ES-I3 (cell line): ENCODE measurements around the gene TENM3.

Source experiments
- H3K36me3 ChIP-seq: 2 replicates; pipeline ENCODE4 v1.6.1; 2013; ENCODE audit warnings: mild to moderate bottlenecking, low read length, control low read depth, moderate library complexity; ENCODE audit not compliant: insufficient read depth
- H3K4me1 ChIP-seq: 2 replicates; pipeline ENCODE4 v1.6.1; 2013; ENCODE audit warnings: mild to moderate bottlenecking, control low read depth, low read length; ENCODE audit not compliant: insufficient read depth
- H3K9ac ChIP-seq: 2 replicates; pipeline ENCODE4 v1.6.1; 2013; ENCODE audit warnings: low read depth, mild to moderate bottlenecking, low read length, moderate library complexity
- H3K9me3 ChIP-seq: 2 replicates; pipeline ENCODE4 v1.6.1; 2013; ENCODE audit warnings: mild to moderate bottlenecking, low read length, moderate library complexity; ENCODE audit not compliant: control insufficient read depth, insufficient read depth

Gene TENM3

DNA sequence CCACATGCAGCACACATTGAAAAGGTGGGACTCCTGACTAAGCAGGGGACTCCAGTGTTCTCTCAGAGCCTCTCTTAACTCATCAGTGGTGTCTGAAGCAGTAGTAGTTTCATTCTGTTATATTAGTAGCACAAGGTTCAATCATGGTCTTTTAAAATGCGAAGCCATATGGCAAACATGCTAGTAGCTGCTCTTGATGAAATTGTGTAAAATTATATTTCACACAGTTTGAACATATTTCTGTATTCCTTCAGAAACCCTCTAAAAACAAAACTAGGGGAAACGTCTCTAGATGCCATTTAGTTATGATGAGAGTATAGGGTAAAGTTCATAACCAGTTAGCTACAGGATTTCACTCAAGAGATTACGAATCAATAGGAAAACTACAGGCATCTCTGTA, 497.1 kb downstream of the TENM3 start:
- H3K9ac ChIP-seq = no peak overlapping the region
- no peaks in the 10 kb centered on the region; the same call in 1 of the 2 replicates for H3K36me3 ChIP-seq
- no peaks in the 10 kb centered on the region for H3K9me3 ChIP-seq
- no peaks in the 10 kb centered on the region for H3K4me1 ChIP-seq

DNA sequence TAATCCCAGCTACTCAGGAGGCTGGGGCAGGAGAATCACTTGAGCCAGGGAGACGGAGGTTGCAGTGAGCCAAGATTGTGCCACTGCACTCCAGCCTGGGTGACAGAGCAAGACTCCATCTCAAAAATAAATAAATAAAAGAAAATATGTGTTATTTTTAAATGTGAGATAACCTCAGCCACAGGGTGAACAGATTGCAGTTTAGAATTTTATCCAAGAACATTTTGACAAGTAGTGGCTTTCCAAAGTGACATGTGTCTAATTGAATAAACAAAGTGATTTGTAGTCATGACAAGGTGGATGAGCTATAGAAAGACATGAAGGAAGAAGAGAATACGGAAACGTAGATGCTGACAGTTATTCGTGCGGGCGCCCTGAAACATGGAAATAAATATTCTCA, 497.9 kb downstream of the TENM3 start:
- no peak overlapping the region for H3K9ac ChIP-seq
- H3K36me3 ChIP-seq = no peaks in the 10 kb centered on the region; the same call in 1 of the 2 replicates
- H3K9me3 ChIP-seq = no peaks in the 10 kb centered on the region
- no peaks in the 10 kb centered on the region for H3K4me1 ChIP-seq

DNA sequence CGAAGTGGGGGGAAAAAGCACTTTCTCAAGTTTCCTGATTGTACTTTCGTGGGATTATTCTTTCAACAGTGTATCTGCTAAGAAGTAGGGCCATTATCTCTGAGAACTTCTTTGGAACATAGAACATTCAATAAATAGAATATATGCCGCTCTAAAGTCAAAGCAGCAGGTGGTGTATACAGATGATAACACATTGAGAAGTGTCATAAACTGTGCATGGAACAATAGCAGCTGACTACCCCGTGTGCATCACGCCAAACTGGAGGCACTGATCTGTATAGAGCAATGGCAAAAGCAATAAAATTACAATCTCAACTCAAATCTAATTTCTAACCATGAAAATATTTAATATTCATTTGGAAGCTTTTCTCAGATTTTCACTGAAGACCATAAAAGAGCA, 498.7 kb downstream of the TENM3 start:
- Histone ChIP-seq H3K4me1 (no peaks in the 10 kb centered on the region), H3K9me3 (no peaks in the 10 kb centered on the region), H3K36me3 (no peaks in the 10 kb centered on the region; the same call in 1 of the 2 replicates), H3K9ac (no peak overlapping the region)

DNA sequence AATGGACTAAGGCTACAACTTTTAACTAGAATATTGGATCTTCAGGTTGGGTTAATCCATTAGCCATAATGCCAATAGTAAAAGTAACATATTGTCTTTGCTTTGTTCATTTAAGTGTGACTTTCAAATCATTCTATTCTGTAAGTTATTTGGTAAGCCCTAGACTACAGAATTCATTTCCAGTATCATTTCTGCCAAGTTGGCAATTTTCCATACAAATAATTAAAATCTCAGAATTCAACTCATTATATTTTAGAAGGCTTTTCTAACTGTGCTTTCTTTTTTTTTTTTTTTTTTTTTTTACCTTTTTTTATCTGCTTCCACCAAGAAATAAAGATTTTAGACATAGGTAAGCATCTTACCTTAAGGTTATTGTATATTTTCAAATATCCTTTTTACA, 500.6 kb downstream of the TENM3 start:
- no peaks in the 10 kb centered on the region for H3K9me3 ChIP-seq
- no peak overlapping the region for H3K9ac ChIP-seq
- no peaks in the 10 kb centered on the region for H3K4me1 ChIP-seq
- H3K36me3 ChIP-seq = no peaks in the 10 kb centered on the region

DNA sequence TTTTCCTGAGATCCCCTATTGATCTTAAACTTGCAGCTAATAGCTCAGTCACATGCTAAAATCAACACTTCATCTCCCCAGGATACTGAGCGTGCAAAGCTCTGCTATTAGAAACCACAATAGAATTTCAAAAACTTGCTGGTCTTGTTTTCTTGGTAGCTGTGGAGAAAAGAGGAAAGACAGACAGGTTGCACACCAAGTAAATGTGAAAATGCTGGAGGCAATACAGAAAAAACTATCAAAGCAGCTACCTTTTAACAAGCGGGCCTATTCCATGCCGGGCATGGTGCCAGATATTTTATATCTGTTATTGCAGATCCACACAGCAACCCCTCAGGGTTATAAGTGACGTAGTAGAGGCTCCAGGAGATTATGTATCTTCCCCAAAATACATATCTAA, 502.0 kb downstream of the TENM3 start:
- H3K9ac ChIP-seq = no peak overlapping the region
- H3K9me3 ChIP-seq = no peaks in the 10 kb centered on the region
- H3K36me3 ChIP-seq = no peaks in the 10 kb centered on the region
- H3K4me1 ChIP-seq = no peaks in the 10 kb centered on the region

DNA sequence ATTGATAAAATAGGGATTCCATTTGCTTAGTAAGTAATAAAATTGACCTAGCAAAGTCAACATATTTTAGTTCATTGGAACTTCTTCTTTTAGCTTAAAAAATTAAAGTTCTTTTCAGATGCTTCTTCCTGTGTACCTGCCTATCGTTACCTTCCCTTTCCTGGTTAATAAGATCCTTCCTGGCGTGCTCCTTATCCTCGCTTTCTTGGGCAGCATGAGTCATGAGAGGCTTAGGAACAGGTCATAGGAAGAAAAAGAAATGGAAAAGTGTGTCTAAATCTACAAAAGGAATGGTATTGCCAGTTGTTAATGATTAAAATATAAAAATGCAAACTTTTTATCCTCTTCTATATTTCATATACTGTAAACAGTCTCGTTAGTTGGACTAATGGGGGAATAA, 503.7 kb downstream of the TENM3 start:
- Histone ChIP-seq H3K9ac (no peak overlapping the region), H3K36me3 (no peaks in the 10 kb centered on the region), H3K9me3 (no peaks in the 10 kb centered on the region), H3K4me1 (no peaks in the 10 kb centered on the region)

DNA sequence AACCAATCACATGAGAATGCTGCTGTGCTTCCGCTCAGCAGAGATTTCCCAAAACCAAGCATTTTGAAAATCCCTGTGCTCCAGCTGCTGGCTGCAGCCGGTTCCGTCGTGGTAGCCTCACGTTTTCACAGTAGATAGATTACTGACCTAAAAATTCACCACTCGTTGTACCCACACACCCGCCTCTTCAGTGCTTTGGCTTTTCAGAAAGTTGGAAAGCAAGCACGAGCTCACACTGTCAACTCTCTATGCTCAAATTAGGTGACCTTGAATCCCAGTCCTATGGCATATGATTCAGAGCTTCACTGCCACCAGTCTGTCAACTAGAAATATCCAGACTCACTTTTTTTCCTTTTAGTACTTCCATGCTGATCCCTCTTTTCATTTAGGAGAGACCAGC, 505.1 kb downstream of the TENM3 start:
- no peak overlapping the region for H3K9ac ChIP-seq
- H3K36me3 ChIP-seq = no peaks in the 10 kb centered on the region
- peaks cover 5% of the 10 kb centered on the region for H3K4me1 ChIP-seq
- H3K9me3 ChIP-seq = no peaks in the 10 kb centered on the region

DNA sequence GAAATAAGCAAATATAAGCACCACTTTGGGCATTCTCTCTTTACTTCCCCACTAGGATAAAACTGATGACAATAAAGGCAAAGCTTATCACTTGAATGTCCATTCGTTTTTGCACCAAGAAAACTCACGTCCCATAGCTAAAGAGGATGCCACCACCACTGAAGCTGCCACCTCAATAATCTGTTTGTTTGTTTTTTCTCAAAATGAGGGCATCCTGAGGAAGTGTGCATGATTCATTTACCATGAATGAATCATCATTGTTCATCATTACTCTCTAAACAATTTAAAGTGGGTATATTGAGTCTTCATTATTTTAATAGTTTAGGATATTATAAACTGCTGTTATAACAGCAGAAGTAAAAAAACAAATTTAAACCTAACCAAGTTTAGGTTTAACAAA, 505.7 kb downstream of the TENM3 start:
- H3K9me3 ChIP-seq = no peaks in the 10 kb centered on the region
- H3K36me3 ChIP-seq = no peaks in the 10 kb centered on the region
- peaks cover 5% of the 10 kb centered on the region for H3K4me1 ChIP-seq
- no peak overlapping the region for H3K9ac ChIP-seq

DNA sequence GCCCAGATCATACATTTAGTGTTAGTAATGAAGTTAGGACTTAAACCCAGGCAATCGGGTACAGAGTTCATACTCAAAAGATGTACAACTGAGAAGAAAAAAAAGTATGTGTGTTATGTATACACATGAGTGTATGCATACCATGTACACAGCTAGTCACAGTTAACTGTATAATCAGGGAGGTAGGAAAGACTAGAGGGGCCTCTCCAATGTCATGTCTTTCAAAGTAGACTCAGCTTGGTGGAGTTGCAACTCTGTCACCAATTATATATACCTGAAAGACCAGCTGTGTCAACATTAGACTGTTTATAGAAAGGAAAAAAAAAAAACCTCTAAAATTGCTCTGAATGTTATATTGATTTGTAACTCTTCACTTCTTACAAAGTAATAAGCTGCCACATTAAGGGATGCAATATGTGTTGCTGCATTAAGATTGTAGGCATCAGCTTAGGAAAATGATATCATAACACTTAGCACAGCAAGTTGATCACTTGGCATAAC, 506.5 kb downstream of the TENM3 start:
- Histone ChIP-seq H3K9me3 (no peaks in the 10 kb centered on the region), H3K9ac (no peak overlapping the region), H3K4me1 (peaks cover 5% of the 10 kb centered on the region), H3K36me3 (peaks cover 4% of the 10 kb centered on the region)

DNA sequence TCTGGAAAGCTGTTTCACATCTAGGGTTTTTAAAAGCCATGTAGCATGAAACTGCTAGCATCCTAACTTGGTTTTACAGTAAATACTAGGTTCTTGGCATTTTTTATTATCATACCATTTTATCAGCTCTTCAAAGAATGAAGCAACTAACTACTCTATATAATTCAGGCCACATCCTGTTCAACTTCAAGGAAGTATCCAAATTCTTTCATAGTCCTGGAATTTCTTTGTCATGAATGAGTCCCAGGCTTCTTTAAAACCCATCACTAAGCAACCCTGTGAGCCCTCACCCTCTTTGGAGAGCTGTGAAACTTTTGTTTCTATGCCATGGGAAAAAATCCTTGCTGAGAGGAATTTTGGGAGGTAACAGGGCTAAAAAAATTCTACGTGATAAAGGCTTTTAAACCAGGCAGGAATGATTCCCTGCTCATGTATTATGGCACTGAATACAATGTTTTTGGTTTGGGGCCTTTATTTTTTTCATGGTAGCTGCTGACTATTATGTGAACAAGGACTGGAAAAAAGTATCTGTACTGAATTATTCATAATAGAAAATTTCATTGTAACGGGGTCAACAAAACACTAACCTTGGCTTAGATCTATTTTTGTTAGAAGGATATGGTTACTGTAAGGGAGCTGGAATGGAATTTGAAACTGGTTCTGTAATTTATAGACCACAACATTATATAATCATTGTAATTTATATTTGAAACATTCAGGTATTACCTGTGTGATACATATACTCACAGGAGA, 509.1 kb downstream of the TENM3 start:
- Histone ChIP-seq H3K4me1 (peaks cover 6% of the 10 kb centered on the region), H3K36me3 (peaks cover 4% of the 10 kb centered on the region), H3K9me3 (no peaks in the 10 kb centered on the region), H3K9ac (no peak overlapping the region)

DNA sequence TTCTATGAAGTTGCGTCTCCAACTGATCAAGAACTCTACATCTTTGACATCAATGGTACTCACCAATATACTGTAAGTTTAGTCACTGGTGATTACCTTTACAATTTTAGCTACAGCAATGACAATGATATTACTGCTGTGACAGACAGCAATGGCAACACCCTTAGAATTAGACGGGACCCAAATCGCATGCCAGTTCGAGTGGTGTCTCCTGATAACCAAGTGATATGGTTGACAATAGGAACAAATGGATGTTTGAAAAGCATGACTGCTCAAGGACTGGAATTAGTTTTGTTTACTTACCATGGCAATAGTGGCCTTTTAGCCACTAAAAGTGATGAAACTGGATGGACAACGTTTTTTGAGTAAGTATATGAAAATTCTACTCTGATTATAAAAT, 511.7 kb downstream of the TENM3 start:
- Histone ChIP-seq H3K4me1 (peaks cover 13% of the 10 kb centered on the region), H3K9ac (no peak overlapping the region), H3K9me3 (no peaks in the 10 kb centered on the region), H3K36me3 (peaks cover 4% of the 10 kb centered on the region)

DNA sequence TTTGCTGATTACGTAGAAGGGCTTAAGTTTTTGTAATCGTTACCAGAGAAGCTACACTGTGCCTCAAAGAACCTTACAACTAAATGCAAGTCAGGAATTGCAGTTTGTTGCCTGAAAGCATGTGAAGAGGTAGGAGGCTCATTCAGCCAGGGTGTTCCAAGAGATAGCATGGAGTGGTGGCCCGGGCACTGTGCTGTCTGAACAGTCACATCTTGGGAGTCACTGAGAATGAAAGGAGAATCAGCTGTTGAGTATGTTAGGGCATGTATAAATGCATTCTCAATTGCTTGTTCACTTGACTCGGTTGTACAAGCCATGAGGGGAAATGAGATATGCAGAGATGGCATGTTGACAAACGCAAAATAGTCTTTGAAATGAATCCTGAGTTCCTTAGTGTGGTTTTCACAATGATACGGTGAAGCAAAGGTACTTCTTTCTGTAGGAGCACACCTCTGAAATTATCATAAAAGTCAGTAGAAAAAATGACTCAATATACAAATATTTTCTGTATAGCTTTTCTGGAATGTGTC, 513.0 kb downstream of the TENM3 start:
- no peaks in the 10 kb centered on the region for H3K9me3 ChIP-seq
- H3K36me3 ChIP-seq = peaks cover 4% of the 10 kb centered on the region
- peaks cover 13% of the 10 kb centered on the region for H3K4me1 ChIP-seq
- H3K9ac ChIP-seq = no peak overlapping the region

DNA sequence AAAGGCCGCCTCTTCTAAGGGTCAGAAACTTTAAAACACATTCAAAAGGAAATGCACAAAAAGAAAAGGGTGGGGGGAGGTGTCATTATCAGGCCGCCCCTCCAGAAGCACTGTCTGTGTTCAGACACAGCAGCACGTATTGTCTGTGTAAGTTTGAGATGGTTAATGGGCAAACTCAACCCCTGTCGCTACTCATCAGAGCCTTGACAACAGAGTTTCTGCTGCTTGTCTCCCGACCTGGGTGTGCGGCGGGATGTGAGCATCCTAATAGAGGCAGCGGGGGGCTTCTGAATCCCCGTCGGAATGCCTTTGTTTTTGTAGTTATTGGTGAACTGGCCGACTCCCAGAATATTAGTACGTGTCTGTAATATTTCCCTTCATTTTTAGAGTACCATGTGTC, 515.1 kb downstream of the TENM3 start:
- H3K36me3 ChIP-seq = peaks cover 4% of the 10 kb centered on the region
- peaks cover 8% of the 10 kb centered on the region for H3K4me1 ChIP-seq

DNA sequence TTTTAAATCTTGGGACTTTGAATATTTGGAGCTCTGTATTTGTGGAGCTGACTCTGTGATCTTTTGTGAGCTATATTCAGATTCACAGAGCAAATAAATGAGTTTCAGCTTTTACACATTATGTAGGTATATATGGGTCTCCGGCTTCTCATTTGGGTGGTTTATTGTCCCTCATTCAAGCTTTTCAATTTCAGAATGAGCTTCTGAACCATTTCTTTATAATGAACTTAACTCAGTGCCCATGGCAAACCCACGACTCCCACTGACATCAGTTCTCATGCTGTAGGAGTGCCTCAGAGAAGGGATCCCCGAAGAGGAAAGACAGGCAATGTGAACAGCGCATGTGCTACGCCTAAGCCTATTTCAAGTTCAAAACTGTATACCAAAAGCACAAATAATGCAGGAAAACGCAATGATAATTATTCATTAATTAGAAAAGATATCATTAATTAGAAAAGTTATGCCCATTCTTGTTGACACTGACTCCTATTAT, 517.4 kb downstream of the TENM3 start:
- peaks cover 12% of the 10 kb centered on the region for H3K4me1 ChIP-seq
- H3K36me3 ChIP-seq = no peaks in the 10 kb centered on the region

More for the DNA sequence above, 515.1 kb downstream of the TENM3 start:
- Histone ChIP-seq H3K9ac (no peak overlapping the region), H3K9me3 (no peaks in the 10 kb centered on the region)

DNA sequence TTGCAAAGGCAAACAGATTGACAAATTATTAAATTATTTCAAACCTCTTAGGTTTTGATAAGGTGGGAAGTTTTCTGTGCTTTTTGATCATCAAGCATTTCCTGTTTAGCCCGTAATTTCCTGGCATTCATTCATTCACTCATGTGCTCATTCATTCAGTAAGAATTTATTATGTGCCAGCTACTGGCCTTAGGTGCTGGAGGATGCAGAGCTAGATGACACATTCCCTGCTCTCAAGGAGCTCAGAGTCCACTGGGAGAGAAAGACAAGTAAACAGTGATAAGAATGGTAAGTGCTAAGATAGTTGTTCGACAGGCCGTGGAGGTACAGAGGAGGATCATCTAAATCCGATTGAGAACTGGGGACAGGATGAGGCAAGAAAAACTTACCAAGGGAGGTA, 520.9 kb downstream of the TENM3 start:
- peaks cover 17% of the 10 kb centered on the region; the same call in 1 of the 2 replicates for H3K4me1 ChIP-seq
- no peaks in the 10 kb centered on the region for H3K36me3 ChIP-seq
- no peak overlapping the region for H3K9ac ChIP-seq
- no peaks in the 10 kb centered on the region for H3K9me3 ChIP-seq

More for the DNA sequence above, 517.4 kb downstream of the TENM3 start:
- Histone ChIP-seq H3K9ac (no peak overlapping the region), H3K9me3 (no peaks in the 10 kb centered on the region)
